HFFc6 (cell line): Measurements from ENCODE around the gene FAM53B. TPM values are rescaled to one million over a fixed set of nuclear protein-coding genes. Genes with fewer than 3 reads are reported as not detected.

ENCODE experiments used
- DNase-seq: peaks from one replicate; pipeline ENCODE4 v3.0.0-alpha.2; 2018
- H3K27ac Mint-ChIP-seq: 2 replicates; pipeline ENCODE4 v1.8.0; 2020; ENCODE audit warnings: mild to moderate bottlenecking, mixed read lengths
- H3K27me3 Mint-ChIP-seq: 2 replicates; pipeline ENCODE4 v1.8.0; 2021; ENCODE audit warnings: mild to moderate bottlenecking, moderate library complexity, mixed read lengths; ENCODE audit not compliant: insufficient read depth
- H3K36me3 Mint-ChIP-seq: 2 replicates; pipeline ENCODE4 v1.8.0; 2021; ENCODE audit warnings: low read depth, mixed read lengths
- H3K4me1 Mint-ChIP-seq: 2 replicates; pipeline ENCODE4 v1.8.0; 2020; ENCODE audit warnings: low read depth, mixed read lengths
- H3K4me3 Mint-ChIP-seq: 2 replicates; pipeline ENCODE4 v1.8.0; 2020; ENCODE audit warnings: mild to moderate bottlenecking, moderate library complexity, mixed read lengths
- H3K9me3 Mint-ChIP-seq: 2 replicates; pipeline ENCODE4 v1.8.0; 2020; ENCODE audit warnings: mild to moderate bottlenecking, mixed read lengths
- total RNA-seq, 6 experiments: library from RNA; stranded (reverse); fragmentation: NEBNext Ultra II Directional; extraction: Animal tissue kit (Norgen Biotek cat#: 25700); gene quantifications; 2 replicates in 1 of 6; 3 replicates in 5 of 6; pipeline ENCODE4 v1.2.3, GENCODE V29; 2021
- TF ChIP-seq, protein P1 (sequence below): fragments of 200-600 bp; sonication (generic); IDR thresholded peaks from 2 replicates; pipeline ENCODE4 v1.5.0; 2021; ENCODE audit warnings: antibody characterized with exemption, mild to moderate bottlenecking

FAM53B gene
- total RNA-seq, 6 experiments from 2014 or later = 9.3 to 10.6 (median 10.4) TPM

DNA sequence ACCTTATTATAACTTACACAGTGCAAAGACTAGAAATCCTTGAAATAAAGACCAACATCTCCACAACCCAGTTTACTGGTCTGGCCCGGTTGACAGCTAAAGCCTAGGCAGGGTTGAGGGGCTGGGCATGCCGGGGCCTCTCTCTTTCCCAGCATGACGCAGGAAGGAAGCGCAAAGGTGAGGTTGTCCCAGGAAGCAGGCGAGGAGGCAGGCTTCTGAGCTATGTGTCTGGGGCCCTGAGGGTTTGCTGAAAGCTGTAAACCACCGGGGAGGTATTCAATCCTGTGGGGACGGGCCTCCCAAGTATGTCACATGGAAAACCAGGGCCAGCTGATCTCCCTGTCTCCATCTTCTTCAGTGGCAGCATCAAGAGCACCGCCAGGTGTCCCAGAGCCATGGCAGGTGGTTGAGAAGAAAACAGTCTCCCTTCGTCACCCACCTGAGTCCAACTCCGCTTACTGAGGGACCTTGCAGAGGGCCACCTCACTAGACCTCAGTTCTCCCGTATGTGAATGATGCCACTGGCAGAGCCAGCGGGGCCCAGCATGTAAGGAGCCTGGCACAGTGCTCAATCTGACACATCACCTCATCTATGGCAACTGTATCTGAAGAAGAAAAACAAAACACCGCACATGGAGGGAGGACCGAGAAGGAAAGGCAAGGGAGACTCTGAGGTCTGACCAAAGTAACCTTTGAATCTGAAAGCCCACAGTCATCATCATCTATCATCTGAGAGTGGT is 49.5 kb downstream of the FAM53B start:
- TF ChIP-seq, protein P1, sequence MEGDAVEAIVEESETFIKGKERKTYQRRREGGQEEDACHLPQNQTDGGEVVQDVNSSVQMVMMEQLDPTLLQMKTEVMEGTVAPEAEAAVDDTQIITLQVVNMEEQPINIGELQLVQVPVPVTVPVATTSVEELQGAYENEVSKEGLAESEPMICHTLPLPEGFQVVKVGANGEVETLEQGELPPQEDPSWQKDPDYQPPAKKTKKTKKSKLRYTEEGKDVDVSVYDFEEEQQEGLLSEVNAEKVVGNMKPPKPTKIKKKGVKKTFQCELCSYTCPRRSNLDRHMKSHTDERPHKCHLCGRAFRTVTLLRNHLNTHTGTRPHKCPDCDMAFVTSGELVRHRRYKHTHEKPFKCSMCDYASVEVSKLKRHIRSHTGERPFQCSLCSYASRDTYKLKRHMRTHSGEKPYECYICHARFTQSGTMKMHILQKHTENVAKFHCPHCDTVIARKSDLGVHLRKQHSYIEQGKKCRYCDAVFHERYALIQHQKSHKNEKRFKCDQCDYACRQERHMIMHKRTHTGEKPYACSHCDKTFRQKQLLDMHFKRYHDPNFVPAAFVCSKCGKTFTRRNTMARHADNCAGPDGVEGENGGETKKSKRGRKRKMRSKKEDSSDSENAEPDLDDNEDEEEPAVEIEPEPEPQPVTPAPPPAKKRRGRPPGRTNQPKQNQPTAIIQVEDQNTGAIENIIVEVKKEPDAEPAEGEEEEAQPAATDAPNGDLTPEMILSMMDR = no peak
- Mint-ChIP-seq H3K9me3 (no peaks in the 10 kb centered on the region), H3K27me3 (no peaks in the 10 kb centered on the region; the same call in none of the 2 replicates), H3K36me3 (0 out of 2 replicates have a peak, but pooled peaks cover 6% of the 10 kb centered on the region), H3K27ac (no peak overlapping the region), H3K4me3 (no peak overlapping the region), H3K4me1 (no peaks in the 10 kb centered on the region)
- no peak for DNase-seq

DNA sequence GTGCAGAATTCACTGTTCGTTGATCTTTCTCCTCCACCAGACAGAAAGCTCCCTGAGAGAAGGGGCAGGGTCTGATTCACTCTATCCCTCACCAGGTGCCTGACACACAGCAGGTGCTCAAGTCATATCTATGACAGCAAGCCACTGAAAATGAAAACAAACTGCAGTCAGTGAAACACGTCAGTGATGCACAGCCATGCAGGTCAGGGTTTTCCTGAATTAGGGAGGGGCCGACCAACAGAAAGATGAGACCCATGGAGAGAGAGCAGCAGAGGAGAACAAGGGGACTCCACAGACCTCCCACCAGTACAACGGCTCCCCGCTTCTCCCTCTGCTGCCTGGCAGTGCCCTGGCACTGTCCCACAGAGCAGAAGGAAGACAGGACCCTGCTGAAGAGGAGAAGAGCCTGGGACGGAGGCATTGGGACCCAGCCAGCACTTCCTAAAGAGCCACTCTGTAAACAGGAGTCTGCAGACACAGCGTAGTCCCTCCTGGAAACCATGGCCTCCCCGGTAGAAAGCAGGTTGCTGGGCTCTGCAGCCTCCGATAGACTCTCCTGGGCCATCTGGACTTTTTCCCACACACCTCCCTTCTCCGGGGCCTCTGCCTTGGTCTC is 50.3 kb downstream of the FAM53B start:
- Mint-ChIP-seq H3K36me3 (0 out of 2 replicates have a peak, but pooled peaks cover 7% of the 10 kb centered on the region), H3K27ac (no peak overlapping the region), H3K4me3 (no peak overlapping the region), H3K27me3 (no peaks in the 10 kb centered on the region; the same call in none of the 2 replicates), H3K9me3 (no peaks in the 10 kb centered on the region), H3K4me1 (no peaks in the 10 kb centered on the region)
- no peak for DNase-seq
- TF ChIP-seq, protein P1 = no peak

DNA sequence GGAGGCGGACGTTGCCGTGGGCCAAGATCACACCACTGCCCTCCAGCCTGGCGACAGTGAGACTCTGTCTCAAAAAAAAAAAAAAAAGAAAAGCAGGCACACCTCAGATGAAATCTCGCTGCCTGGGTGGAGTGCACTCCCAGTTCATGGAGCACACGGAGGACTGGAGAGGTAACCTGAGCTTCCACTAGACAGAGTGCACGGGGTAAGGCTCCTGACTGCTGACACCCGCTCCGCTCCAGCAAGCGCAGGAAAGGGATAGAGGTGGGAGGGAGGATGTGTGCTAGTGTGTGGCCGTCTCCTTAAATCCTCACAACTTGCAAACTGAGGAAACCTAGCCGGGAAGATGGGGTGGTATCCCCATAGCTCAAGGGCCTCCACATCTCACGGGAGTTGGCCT is 50.8 kb downstream of the FAM53B start:
- H3K9me3 Mint-ChIP-seq = no peaks in the 10 kb centered on the region
- no peak for DNase-seq
- H3K4me3 Mint-ChIP-seq = no peak overlapping the region

DNA sequence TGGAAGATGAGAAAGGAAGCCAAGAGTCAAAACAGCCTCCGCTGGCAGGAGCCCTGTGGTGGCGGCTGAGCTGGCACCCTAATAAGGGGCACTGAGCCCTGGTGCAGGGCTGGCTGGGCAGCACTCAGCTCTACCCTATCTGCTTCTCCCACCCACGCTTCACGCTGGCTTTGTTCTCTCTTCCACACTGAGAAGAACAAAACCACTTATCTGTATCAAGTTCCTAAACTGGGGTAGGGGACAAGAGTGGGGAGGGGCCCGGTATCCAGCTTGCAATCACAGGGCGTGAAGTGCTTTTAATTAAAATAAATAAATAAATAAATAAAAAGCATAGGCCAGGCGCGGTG is 52.1 kb downstream of the FAM53B start:
- no peaks in the 10 kb centered on the region for H3K9me3 Mint-ChIP-seq
- TF ChIP-seq, protein P1 = no peak
- 0 out of 2 replicates have a peak, but pooled peaks cover 7% of the 10 kb centered on the region for H3K36me3 Mint-ChIP-seq
- H3K27me3 Mint-ChIP-seq = no peaks in the 10 kb centered on the region
- no peak overlapping the region for H3K27ac Mint-ChIP-seq
- DNase-seq = no peak
- H3K4me1 Mint-ChIP-seq = no peaks in the 10 kb centered on the region
- H3K4me3 Mint-ChIP-seq = no peak overlapping the region

More for the DNA sequence above, 50.8 kb downstream of the FAM53B start:
- Mint-ChIP-seq H3K4me1 (no peaks in the 10 kb centered on the region), H3K36me3 (0 out of 2 replicates have a peak, but pooled peaks cover 7% of the 10 kb centered on the region), H3K27ac (no peak overlapping the region), H3K27me3 (no peaks in the 10 kb centered on the region; the same call in 1 of the 2 replicates)
- TF ChIP-seq, protein P1 = no peak

DNA sequence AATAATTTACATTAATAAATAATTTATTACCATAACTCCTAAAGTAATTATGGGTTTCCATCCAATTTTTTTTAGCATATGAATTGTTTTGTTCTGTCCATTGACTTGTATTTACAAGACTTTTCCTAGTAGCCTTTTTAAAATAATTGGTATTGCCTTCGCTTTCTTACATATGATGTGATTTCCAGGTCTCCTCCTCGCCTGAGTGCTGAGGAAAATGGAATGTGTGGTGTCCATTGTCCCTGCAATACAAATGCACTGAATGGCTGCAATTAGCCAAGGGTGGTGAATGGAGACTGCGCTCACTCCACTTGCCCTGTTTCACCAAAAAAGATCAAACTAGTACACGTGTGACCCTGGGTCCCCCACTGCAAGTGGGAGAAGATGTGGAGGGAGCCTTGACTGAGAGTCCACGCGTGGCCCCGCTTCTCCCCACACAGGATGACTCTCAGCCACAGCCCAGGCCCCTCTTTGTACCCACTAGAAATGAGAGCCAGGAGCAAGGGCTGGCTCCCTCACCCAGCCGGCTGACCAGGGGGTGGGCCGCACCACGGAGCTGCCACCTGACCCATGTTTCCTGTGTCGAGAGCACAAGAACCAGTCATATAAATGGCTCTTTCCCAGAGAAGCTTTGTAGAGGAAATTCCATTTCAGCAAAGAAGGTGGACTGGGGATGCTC is 52.6 kb downstream of the FAM53B start:
- TF ChIP-seq, protein P1 = no peak
- DNase-seq = no peak
- H3K4me1 Mint-ChIP-seq = no peaks in the 10 kb centered on the region
- H3K36me3 Mint-ChIP-seq = 0 out of 2 replicates have a peak, but pooled peaks cover 7% of the 10 kb centered on the region
- H3K27me3 Mint-ChIP-seq = no peaks in the 10 kb centered on the region
- no peak overlapping the region for H3K4me3 Mint-ChIP-seq
- no peak overlapping the region for H3K27ac Mint-ChIP-seq
- H3K9me3 Mint-ChIP-seq = no peaks in the 10 kb centered on the region
